ENCODE measurements around the gene LRRK1. TPM values are rescaled to one million over a fixed set of nuclear protein-coding genes. Genes with fewer than 3 reads are reported as not detected.

The LRRK1 gene
- total RNA-seq, 1 donor from 2014 or later, result 0.86 TPM

- Mint-ChIP-seq H3K27ac (no peak overlapping the region), H3K4me1 (ENCODE audit: low read depth) (peaks cover 6% of the 10 kb centered on the region), H3K36me3 (ENCODE audit: insufficient read depth) (no peaks in the 10 kb centered on the region), H3K9me3 (ENCODE audit: low read depth) (no peaks in the 10 kb centered on the region), H3K4me3 (ENCODE audit: low read depth) (no peak overlapping the region), H3K27me3 (peaks cover 51% of the 10 kb centered on the region)
- TF ChIP-seq CTCF (IDR thresholded peaks at IDR 0.05; ENCODE audit: unreplicated experiment), result no peak
- no peak for DNase-seq (ENCODE audit: low spot score, unreplicated experiment)
Observed at GRCh38 chr15:101025896-101026631, 106.9 kb downstream of the LRRK1 start.

GRCh38 chr15:101026656-101027272, 107.6 kb downstream of the LRRK1 start:
- H3K27ac Mint-ChIP-seq, result no peak overlapping the region
- no peak for TF ChIP-seq CTCF (IDR thresholded peaks at IDR 0.05; ENCODE audit: unreplicated experiment)
- no peak for DNase-seq (ENCODE audit: low spot score, unreplicated experiment)
- peaks cover 6% of the 10 kb centered on the region for H3K4me1 Mint-ChIP-seq (ENCODE audit: low read depth)
- H3K36me3 Mint-ChIP-seq (ENCODE audit: insufficient read depth), result no peaks in the 10 kb centered on the region
- peaks cover 46% of the 10 kb centered on the region for H3K27me3 Mint-ChIP-seq
- no peak overlapping the region for H3K4me3 Mint-ChIP-seq (ENCODE audit: low read depth)
- no peaks in the 10 kb centered on the region for H3K9me3 Mint-ChIP-seq (ENCODE audit: low read depth)

GRCh38 chr15:101027273-101027901, 108.2 kb downstream of the LRRK1 start:
- no peak for TF ChIP-seq CTCF (IDR thresholded peaks at IDR 0.05; ENCODE audit: unreplicated experiment)
- H3K27me3 Mint-ChIP-seq, result peaks cover 43% of the 10 kb centered on the region
- H3K36me3 Mint-ChIP-seq (ENCODE audit: insufficient read depth), result no peaks in the 10 kb centered on the region
- H3K9me3 Mint-ChIP-seq (ENCODE audit: low read depth), result no peaks in the 10 kb centered on the region
- H3K4me3 Mint-ChIP-seq (ENCODE audit: low read depth), result no peak overlapping the region
- peaks cover 6% of the 10 kb centered on the region for H3K4me1 Mint-ChIP-seq (ENCODE audit: low read depth)
- peak; percentile 7 for DNase-seq (ENCODE audit: low spot score, unreplicated experiment)
- H3K27ac Mint-ChIP-seq, result no peak overlapping the region

- peaks cover 6% of the 10 kb centered on the region for H3K4me1 Mint-ChIP-seq (ENCODE audit: low read depth)
- no peaks in the 10 kb centered on the region for H3K9me3 Mint-ChIP-seq (ENCODE audit: low read depth)
- no peak overlapping the region for H3K4me3 Mint-ChIP-seq (ENCODE audit: low read depth)
- H3K27ac Mint-ChIP-seq, result no peak overlapping the region
- no peak for TF ChIP-seq CTCF (IDR thresholded peaks at IDR 0.05; ENCODE audit: unreplicated experiment)
- DNase-seq (ENCODE audit: low spot score, unreplicated experiment), result no peak
- no peaks in the 10 kb centered on the region for H3K36me3 Mint-ChIP-seq (ENCODE audit: insufficient read depth)
- peaks cover 39% of the 10 kb centered on the region for H3K27me3 Mint-ChIP-seq
Observed at GRCh38 chr15:101027920-101028319, 108.8 kb downstream of the LRRK1 start.

GRCh38 chr15:101028321-101028720, 109.2 kb downstream of the LRRK1 start:
- no peak overlapping the region for H3K27ac Mint-ChIP-seq

More at GRCh38 chr15:101028321-101028720, 109.2 kb downstream of the LRRK1 start:
- TF ChIP-seq CTCF (IDR thresholded peaks at IDR 0.05; ENCODE audit: unreplicated experiment), result no peak
- no peaks in the 10 kb centered on the region for H3K36me3 Mint-ChIP-seq (ENCODE audit: insufficient read depth)
- H3K4me1 Mint-ChIP-seq (ENCODE audit: low read depth), result peaks cover 6% of the 10 kb centered on the region
- H3K9me3 Mint-ChIP-seq (ENCODE audit: low read depth), result no peaks in the 10 kb centered on the region
- H3K27me3 Mint-ChIP-seq, result peaks cover 35% of the 10 kb centered on the region
- no peak overlapping the region for H3K4me3 Mint-ChIP-seq (ENCODE audit: low read depth)
- no peak for DNase-seq (ENCODE audit: low spot score, unreplicated experiment)

Measured in progenitor cell of endocrine pancreas (in vitro differentiated cells).